Activated T-helper 17 cell treated with anti-CD3 and anti-CD28 coated beads, Interleukin-2, amount 50 U/mL, for 72 hours (primary cell): ENCODE measurements around the gene OR52L1. TPM values are rescaled to one million over a fixed set of nuclear protein-coding genes. Genes with fewer than 3 reads are reported as not detected.
"Not testable (repeated sequence)": the region's sequence is repeated elsewhere in the genome, so short reads cannot be mapped to it uniquely, and the experiment has no call there.

ENCODE experiments used
- ATAC-seq: fragments of 150-1000 bp; cut with Tn5 transposase; replicated peaks from 2 replicates; pipeline ENCODE4 v1.10.0; 2021; ENCODE audit warnings: mild to moderate bottlenecking, moderate library complexity
- H3K27ac Mint-ChIP-seq: one replicate; pipeline ENCODE4 v1.8.0; 2022; ENCODE audit warnings: mixed read lengths
- H3K27me3 Mint-ChIP-seq: one replicate; pipeline ENCODE4 v1.8.0; 2022; ENCODE audit warnings: mixed read lengths
- H3K36me3 Mint-ChIP-seq: one replicate; pipeline ENCODE4 v1.8.0; 2022; ENCODE audit warnings: low read depth, mild to moderate bottlenecking, mixed read lengths
- H3K4me1 Mint-ChIP-seq: one replicate; pipeline ENCODE4 v1.8.0; 2022; ENCODE audit warnings: mixed read lengths
- H3K4me3 Mint-ChIP-seq: one replicate; pipeline ENCODE4 v1.8.0; 2022; ENCODE audit warnings: mild to moderate bottlenecking, mixed read lengths
- H3K9me3 Mint-ChIP-seq: one replicate; pipeline ENCODE4 v1.8.0; 2022; ENCODE audit warnings: mixed read lengths
- total RNA-seq, 2 donors: library from RNA; stranded (reverse); gene quantifications; one replicate each; pipeline ENCODE4 v1.2.3, GENCODE V29; 2022

The OR52L1 gene
- total RNA-seq, 2 donors from 2014 or later: not detected

DNA sequence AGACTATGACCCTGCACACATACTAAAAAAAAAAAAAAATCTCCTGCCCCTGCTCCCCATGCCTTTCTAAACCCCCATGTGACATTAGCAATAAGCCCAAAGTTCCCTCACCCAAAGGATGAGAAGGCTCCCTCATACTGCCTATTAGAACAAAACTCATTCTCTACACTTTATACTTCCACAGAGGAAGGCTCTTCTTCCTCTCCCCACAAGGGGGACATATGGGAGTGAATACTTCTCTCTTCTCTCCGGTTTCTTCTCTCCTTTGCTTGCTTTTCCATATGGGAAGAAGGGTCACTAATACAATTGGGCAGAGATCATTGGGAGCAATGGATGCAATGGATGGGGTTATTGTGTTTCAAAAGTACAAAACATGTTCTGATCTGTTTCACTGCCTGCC lies 3.3 kb downstream of the OR52L1 start:
- Mint-ChIP-seq H3K4me3 (no peak overlapping the region), H3K27me3 (peaks cover 12% of the 10 kb centered on the region), H3K9me3 (peaks cover 7% of the 10 kb centered on the region), H3K4me1 (no peaks in the 10 kb centered on the region), H3K27ac (no peak overlapping the region), H3K36me3 (no peaks in the 10 kb centered on the region)
- ATAC-seq: no peak

DNA sequence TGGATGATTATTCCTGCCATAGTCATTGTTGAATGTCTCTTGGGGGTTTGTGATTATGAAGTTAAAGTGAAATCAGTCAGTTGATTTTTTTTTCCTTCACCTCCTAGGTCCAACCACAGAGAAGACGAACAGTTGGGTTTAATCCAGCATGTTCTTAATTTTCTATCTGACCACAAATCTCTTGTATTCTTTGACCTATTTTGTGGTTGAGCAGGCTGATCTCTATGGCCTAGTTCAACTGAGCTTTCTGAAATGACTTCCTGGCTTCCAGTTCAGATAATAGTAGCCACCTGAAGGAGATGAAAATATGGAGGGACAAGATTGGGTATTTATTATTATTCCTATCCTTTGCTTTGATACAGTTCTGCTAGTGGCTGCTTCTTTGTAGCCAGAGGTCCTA lies 13.3 kb downstream of the OR52L1 start:
- Mint-ChIP-seq H3K4me1 (peaks cover 5% of the 10 kb centered on the region), H3K36me3 (no peaks in the 10 kb centered on the region), H3K27ac (no peak overlapping the region), H3K27me3 (no peaks in the 10 kb centered on the region), H3K9me3 (peaks cover 5% of the 10 kb centered on the region), H3K4me3 (peak overlapping the region; percentile 14)
- ATAC-seq: no peak

GRCh38 chr11:5968394-5968793 lies 18.4 kb downstream of the OR52L1 start, which contains the start of gene OR56A5:
Gene OR56A5 (minus strand): TSS chr11:5968494. CDS start chr11:5968494, 0 bp downstream.
- Mint-ChIP-seq H3K4me1 (peaks cover 2% of the 10 kb centered on the region), H3K27ac (no peak within 1 kb of the TSS), H3K27me3 (peaks cover 11% of the 10 kb centered on the region), H3K4me3 (no peak within 1 kb of the TSS), H3K9me3 (peaks cover 9% of the 10 kb centered on the region), H3K36me3 (no peaks in the 10 kb centered on the region)
- ATAC-seq: no peak

- H3K27me3 Mint-ChIP-seq: peaks cover 11% of the 10 kb centered on the region
- ATAC-seq: no peak
- H3K4me3 Mint-ChIP-seq: no peak overlapping the region
- H3K9me3 Mint-ChIP-seq: peaks cover 15% of the 10 kb centered on the region
- no peaks in the 10 kb centered on the region for H3K4me1 Mint-ChIP-seq
- no peak overlapping the region for H3K27ac Mint-ChIP-seq
- no peaks in the 10 kb centered on the region for H3K36me3 Mint-ChIP-seq
Observed at GRCh38 chr11:5967708-5968107, 19.1 kb downstream of the OR52L1 start.

DNA sequence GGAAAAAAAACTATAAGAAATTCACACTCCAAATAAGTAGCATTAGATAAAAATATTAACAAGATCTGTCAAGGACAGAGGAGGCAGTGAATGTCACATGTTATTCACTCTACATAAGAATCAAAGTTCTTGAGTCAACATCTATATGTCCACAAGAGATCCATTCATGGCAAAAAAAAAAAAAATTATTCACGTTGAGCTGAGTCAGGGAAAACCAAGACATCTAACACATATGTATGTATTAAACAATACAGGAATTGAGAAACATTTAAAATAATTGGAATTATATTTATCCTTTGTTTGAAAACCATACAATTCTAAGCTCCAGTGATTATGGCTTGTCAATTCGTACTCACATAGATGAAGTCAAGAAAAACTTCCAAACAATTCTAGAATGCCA lies 19.8 kb downstream of the OR52L1 start:
- Mint-ChIP-seq H3K4me1 (no peaks in the 10 kb centered on the region), H3K27me3 (peaks cover 11% of the 10 kb centered on the region), H3K27ac (no peak overlapping the region), H3K36me3 (no peaks in the 10 kb centered on the region), H3K4me3 (no peak overlapping the region), H3K9me3 (peaks cover 15% of the 10 kb centered on the region)
- ATAC-seq: no peak

DNA sequence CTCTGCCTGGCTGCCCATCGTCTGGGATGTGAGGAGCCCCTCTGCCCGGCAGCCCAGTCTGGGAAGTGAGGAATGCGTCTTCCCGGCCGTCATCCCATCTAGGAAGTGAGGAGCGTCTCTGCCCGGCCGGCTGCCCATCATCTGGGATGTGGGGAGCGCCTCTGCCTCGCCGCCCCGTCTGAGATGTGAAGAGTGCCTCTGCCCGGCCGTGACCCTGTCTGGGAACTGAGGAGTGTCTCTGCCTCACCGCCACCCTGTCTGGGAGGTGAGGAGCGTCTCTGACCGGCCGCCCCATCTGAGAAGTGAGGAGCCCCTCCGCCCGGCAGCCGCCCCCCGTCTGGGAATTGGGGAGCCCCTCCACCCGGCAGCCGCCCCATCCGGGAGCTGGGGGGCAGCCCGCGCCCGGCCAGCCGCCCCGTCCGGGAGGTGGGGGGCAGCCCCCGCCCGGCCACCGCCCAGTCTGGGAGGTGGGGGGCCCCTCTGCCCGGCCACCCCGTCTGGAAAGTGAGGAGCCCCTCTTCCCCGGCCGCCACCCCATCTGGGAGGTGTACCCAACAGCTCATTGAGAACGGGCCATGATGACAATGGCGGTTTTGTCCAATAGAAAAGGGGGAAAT lies 26.0 kb downstream of the OR52L1 start:
- not testable (repeated sequence) for H3K36me3 Mint-ChIP-seq, H3K4me3 Mint-ChIP-seq, H3K27ac Mint-ChIP-seq, H3K27me3 Mint-ChIP-seq, H3K4me1 Mint-ChIP-seq, ATAC-seq
- H3K9me3 Mint-ChIP-seq: peaks cover 15% of the 10 kb centered on the region

- H3K27ac Mint-ChIP-seq: no peak overlapping the region
- H3K4me3 Mint-ChIP-seq: no peak overlapping the region
- no peak for ATAC-seq
- H3K9me3 Mint-ChIP-seq: no peaks in the 10 kb centered on the region
- no peaks in the 10 kb centered on the region for H3K4me1 Mint-ChIP-seq
- no peaks in the 10 kb centered on the region for H3K36me3 Mint-ChIP-seq
- H3K27me3 Mint-ChIP-seq: no peaks in the 10 kb centered on the region
Observed at GRCh38 chr11:5955586-5955985, 31.2 kb downstream of the OR52L1 start.

DNA sequence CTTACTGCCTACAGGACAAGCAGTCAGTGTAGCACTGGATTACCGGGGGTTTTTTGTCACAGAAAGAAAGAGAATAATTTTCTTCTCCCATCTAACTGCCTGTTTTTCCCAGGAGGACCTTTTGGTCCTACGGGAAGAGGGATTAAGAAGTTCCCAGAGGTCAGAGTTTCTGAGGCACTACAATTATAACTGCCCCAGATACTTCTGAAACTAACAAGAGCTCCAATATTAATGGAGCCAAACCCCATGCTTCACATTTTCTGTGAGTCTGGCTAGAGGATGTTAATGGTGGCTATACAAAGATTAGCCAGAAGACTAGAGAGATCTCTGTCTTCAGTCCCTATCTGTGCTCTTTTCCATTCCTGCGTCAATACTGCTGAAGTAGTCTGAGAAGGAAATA lies 44.8 kb downstream of the OR52L1 start, which contains the start of gene OR56A3:
TSS of gene OR56A3 (plus strand) at position 301 of the 400 bp plus-strand sequence. CDS start 5,096 bp downstream, outside the sequence.
- no peaks in the 10 kb centered on the region for H3K36me3 Mint-ChIP-seq
- ATAC-seq: no peak
- H3K27ac Mint-ChIP-seq: no peak within 1 kb of the TSS
- no peak within 1 kb of the TSS for H3K4me3 Mint-ChIP-seq
- H3K27me3 Mint-ChIP-seq: no peaks in the 10 kb centered on the region
- H3K9me3 Mint-ChIP-seq: no peaks in the 10 kb centered on the region
- no peaks in the 10 kb centered on the region for H3K4me1 Mint-ChIP-seq

DNA sequence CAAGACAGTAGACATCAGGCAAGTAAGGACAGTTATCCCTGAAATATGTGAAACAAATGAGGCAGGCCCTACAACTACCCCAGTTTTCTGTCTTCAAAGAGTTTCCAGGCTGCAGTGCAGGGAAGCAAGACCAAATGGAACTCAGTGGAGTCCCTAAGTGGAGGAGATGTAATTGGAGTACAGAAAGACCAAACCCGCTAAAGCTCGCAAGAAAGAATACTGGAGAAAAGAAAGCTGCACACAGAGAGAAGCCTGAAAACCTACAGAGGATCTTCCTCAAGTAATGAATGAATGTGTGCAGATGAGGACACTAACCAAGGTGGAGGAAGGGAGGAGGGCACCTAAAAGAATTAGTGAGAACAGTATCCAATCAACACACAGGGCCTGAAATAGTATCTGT lies 46.0 kb downstream of the OR52L1 start:
- H3K4me3 Mint-ChIP-seq: no peak overlapping the region
- H3K9me3 Mint-ChIP-seq: no peaks in the 10 kb centered on the region
- no peaks in the 10 kb centered on the region for H3K36me3 Mint-ChIP-seq
- no peak overlapping the region for H3K27ac Mint-ChIP-seq
- no peaks in the 10 kb centered on the region for H3K4me1 Mint-ChIP-seq
- no peaks in the 10 kb centered on the region for H3K27me3 Mint-ChIP-seq
- no peak for ATAC-seq

- H3K27ac Mint-ChIP-seq: no peak overlapping the region
- H3K4me3 Mint-ChIP-seq: no peak overlapping the region
- no peaks in the 10 kb centered on the region for H3K4me1 Mint-ChIP-seq
- no peak for ATAC-seq
- H3K27me3 Mint-ChIP-seq: no peaks in the 10 kb centered on the region
- no peaks in the 10 kb centered on the region for H3K36me3 Mint-ChIP-seq
- no peaks in the 10 kb centered on the region for H3K9me3 Mint-ChIP-seq
Observed at GRCh38 chr11:5938603-5938965, 48.2 kb downstream of the OR52L1 start.

DNA sequence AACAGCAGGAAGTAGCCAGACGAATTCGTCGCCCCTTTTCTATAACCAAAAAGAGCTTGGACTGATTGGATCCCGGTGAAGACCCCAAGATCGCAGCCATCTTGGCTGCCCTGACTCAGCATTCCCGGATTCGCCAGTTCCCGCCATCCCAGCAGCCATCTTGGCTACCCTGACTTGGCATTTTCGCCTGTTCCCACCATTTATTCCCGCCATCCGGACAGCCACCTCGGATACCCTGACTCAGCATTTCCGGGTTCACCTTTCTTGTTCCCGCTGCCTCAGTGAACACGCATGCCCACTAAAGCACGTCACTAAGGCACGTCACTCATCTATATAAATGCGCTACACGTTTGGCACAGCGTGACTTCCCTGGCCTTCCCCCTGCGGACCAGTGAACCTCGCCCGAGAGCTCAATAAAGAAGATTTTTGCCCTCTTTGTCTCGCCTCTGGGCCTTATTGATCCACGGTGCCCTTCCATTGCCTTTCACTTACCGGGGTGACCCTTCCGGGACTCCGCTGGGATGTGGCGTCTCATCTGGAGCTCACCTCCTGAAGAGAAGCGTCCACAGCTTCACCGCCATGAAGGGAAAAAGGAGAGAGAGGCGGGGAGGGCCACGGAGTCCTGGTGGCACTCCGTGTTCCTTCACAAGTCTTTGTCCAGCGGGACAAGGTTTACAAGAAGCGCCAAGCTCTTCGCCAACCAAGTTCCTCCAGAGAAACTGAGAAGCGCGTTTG lies 48.8 kb downstream of the OR52L1 start:
- Mint-ChIP-seq H3K4me3 (no peak overlapping the region), H3K36me3 (no peaks in the 10 kb centered on the region)

More for the DNA sequence above, 48.8 kb downstream of the OR52L1 start:
- Mint-ChIP-seq H3K27ac (no peak overlapping the region), H3K9me3 (no peaks in the 10 kb centered on the region), H3K4me1 (no peaks in the 10 kb centered on the region), H3K27me3 (no peaks in the 10 kb centered on the region)
- no peak for ATAC-seq

Other genes with a start within 250 kb of the OR52L1 start
- gene OR52N4, start 232.7 kb downstream of the OR52L1 start, total RNA-seq: 1 to 10 TPM in 1 of 2 donors, under 1 TPM in 1; 0.26 to 1.8 TPM
- gene OR52N5, start 203.6 kb downstream of the OR52L1 start, total RNA-seq: not detected
- under 1 TPM in 1 of 2 donors, not detected in 1; 0.09 TPM for gene OR52N1, start 195.7 kb downstream of the OR52L1 start, total RNA-seq
- gene OR52N2, start 178.1 kb downstream of the OR52L1 start, total RNA-seq: not detected
- not detected for gene OR52E6, start 145.1 kb downstream of the OR52L1 start, total RNA-seq
- gene OR52E8, start 129.3 kb downstream of the OR52L1 start, total RNA-seq: not detected
- gene OR52E4, start 106.4 kb downstream of the OR52L1 start, total RNA-seq: not detected
- gene OR52E5, start 93.8 kb downstream of the OR52L1 start, total RNA-seq: not detected
- not detected for gene OR56A3, start 44.7 kb downstream of the OR52L1 start, total RNA-seq
- not detected for gene OR56A5, start 18.5 kb downstream of the OR52L1 start, total RNA-seq
- gene OR56A4, start 20.0 kb upstream of the OR52L1 start, total RNA-seq: not detected
- not detected for gene OR56A1, start 43.8 kb upstream of the OR52L1 start, total RNA-seq
- gene OR56B4, start 120.7 kb upstream of the OR52L1 start, total RNA-seq: not detected
- not detected for gene OR52B2, start 183.3 kb upstream of the OR52L1 start, total RNA-seq
- gene OR52W1, start 212.2 kb upstream of the OR52L1 start, total RNA-seq: not detected
- not detected for gene C11orf42, start 218.6 kb upstream of the OR52L1 start, total RNA-seq
- 10 to 100 TPM; 16.9 to 25.4 TPM for gene FHIP1B, start 247.7 kb upstream of the OR52L1 start, total RNA-seq